Measurements from ENCODE around the gene CENATAC. TPM values are rescaled to one million over a fixed set of nuclear protein-coding genes. Genes with fewer than 3 reads are reported as not detected.
"Not testable (repeated sequence)": the region's sequence is repeated elsewhere in the genome, so short reads cannot be mapped to it uniquely, and the experiment has no call there.

CENATAC gene
- total RNA-seq, 2 experiments from 2014 or later: 121 to 122 TPM

DNA sequence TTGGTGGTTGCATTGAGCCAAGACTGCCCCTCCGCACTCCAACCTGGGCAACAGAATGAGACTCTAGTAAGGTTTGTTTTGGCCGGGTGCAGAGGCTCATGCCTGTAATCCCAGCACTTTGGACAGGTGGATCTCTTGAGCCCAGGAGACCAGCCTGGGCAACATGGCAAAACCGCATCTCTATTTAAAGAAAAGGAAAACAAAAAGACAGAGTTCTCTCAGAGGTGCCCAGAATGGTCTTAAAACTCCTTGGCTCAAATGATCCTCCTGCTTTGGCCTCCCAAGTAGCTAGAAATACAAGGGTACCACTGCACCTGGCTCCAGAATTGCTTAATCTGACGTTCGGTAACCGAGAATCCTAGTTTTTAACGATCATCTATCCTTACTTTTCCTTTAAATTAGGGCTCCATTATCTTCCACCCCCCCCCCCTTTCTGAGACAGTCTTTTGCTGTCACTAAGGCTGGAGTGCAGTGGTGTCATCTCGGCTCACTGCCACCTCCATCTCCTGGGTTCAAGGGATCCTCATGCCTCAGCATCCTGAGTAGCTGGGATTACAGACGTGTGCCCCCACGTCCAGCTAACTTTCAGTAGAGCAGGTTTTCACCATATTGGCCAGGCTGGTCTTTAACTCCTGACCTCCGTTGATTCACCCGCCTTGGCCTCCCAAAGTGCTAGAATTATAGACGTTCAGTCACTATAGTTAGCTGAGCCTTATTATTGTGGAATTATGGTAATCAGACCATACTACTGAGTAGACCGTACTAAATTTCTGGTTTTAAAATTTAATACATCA, 18.5 kb downstream of the CENATAC start:
- peaks cover 0 to 3% of the 10 kb centered on the region in 2 experiments for H3K9me3 ChIP-seq (ENCODE audit: control insufficient read depth in 1 of 2, insufficient read depth in 1 of 2, low read length in 2 of 2)
- peaks cover 65% of the 10 kb centered on the region for H3K4me1 Mint-ChIP-seq (ENCODE audit: low read depth)
- H3K36me3 Mint-ChIP-seq (ENCODE audit: low read depth): peaks cover 94% of the 10 kb centered on the region
- no peak overlapping the region for H3K4me3 ChIP-seq (ENCODE audit: low read length)
- H3K9me3 Mint-ChIP-seq: no peaks in the 10 kb centered on the region
- H3K27ac Mint-ChIP-seq: peak overlapping the region; percentile 99
- intact Hi-C loops (cut with DNase I, micrococcal nuclease): loop anchor here in 1 of 2 experiments (5.0 kb wide), 1 partner anchor 181 kb away; no protein-coding TSS in a partner anchor
- peak overlapping the region; percentile 100 for H3K4me3 Mint-ChIP-seq
- peaks cover 45% of the 10 kb centered on the region for H3K4me1 ChIP-seq (ENCODE audit: insufficient read depth, low read length)
- TF ChIP-seq, protein P1, sequence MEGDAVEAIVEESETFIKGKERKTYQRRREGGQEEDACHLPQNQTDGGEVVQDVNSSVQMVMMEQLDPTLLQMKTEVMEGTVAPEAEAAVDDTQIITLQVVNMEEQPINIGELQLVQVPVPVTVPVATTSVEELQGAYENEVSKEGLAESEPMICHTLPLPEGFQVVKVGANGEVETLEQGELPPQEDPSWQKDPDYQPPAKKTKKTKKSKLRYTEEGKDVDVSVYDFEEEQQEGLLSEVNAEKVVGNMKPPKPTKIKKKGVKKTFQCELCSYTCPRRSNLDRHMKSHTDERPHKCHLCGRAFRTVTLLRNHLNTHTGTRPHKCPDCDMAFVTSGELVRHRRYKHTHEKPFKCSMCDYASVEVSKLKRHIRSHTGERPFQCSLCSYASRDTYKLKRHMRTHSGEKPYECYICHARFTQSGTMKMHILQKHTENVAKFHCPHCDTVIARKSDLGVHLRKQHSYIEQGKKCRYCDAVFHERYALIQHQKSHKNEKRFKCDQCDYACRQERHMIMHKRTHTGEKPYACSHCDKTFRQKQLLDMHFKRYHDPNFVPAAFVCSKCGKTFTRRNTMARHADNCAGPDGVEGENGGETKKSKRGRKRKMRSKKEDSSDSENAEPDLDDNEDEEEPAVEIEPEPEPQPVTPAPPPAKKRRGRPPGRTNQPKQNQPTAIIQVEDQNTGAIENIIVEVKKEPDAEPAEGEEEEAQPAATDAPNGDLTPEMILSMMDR (IDR thresholded peaks at IDR 0.05): no peak
- no peaks in the 10 kb centered on the region for H3K27me3 Mint-ChIP-seq
- CTCF ChIA-PET: interaction anchor here (1.0 to 1.1 kb wide), 2 partner anchors 14 to 19 kb away, joined by 3 to 4 read pairs; partner anchors contain the start of genes CENATAC and SLC37A4
- POLR2A ChIA-PET: interaction anchor here (0.7 to 4.9 kb wide), 4 partner anchors 19 to 86 kb away, joined by 3 to 74 read pairs (median 6); partner anchors contain the start of genes CENATAC, DPAGT1 and VPS11
- peak overlapping the region; percentile 93 for H3K27ac ChIP-seq (ENCODE audit: low read depth in 1 of 2, low read length in 2 of 2)
- H3K36me3 ChIP-seq (ENCODE audit: insufficient read depth, low read length): peaks cover 61% of the 10 kb centered on the region
- ATAC-seq (ENCODE audit: poor library complexity): no peak
- no peaks in the 10 kb centered on the region for H3K27me3 ChIP-seq (ENCODE audit: control insufficient read depth in 1 of 2, insufficient read depth in 2 of 2, low read length in 2 of 2)
- no peak for DNase-seq

DNA sequence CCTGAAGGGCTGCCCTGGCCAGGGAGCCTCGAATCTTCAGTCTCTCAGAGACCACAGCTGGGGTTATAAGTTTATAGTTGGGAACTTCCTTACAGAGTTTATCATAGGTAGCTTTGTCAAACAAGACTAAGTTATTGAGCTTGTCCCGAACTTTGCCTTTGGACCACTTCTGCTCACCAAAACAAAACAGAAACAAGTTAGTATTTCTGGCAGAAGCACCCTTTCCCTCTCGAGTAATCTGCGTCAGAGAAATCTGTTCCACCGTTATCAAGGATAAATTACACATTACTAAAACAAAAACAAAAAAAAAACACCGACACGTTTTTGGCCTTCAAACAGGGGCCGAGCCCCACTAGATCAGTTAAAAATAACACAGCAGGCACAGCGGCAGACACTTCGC, 19.4 kb downstream of the CENATAC start:
- H3K4me3 ChIP-seq (ENCODE audit: low read length): peak overlapping the region; percentile 63
- H3K9me3 ChIP-seq (ENCODE audit: control insufficient read depth in 1 of 2, insufficient read depth in 1 of 2, low read length in 2 of 2); ATAC-seq (ENCODE audit: poor library complexity); H3K9me3 Mint-ChIP-seq; H3K27me3 ChIP-seq (ENCODE audit: control insufficient read depth in 1 of 2, insufficient read depth in 2 of 2, low read length in 2 of 2); H3K27me3 Mint-ChIP-seq: not testable (repeated sequence)
- peak overlapping the region; percentile 100 for H3K4me3 Mint-ChIP-seq
- peak in 1 of 14 experiments; percentile 30 for DNase-seq
- H3K27ac ChIP-seq (ENCODE audit: low read depth in 1 of 2, low read length in 2 of 2): peak overlapping the region; percentile 93
- H3K36me3 Mint-ChIP-seq (ENCODE audit: low read depth): peaks cover 95% of the 10 kb centered on the region
- H3K4me1 ChIP-seq (ENCODE audit: insufficient read depth, low read length): peaks cover 55% of the 10 kb centered on the region
- POLR2A ChIA-PET: interaction anchor here (0.6 to 4.9 kb wide), 9 partner anchors 10 to 445 kb away, joined by 3 to 74 read pairs (median 4); partner anchors contain the start of genes ARCN1 and CENATAC
- intact Hi-C loops (cut with DNase I, micrococcal nuclease): loop anchor here in 1 of 2 experiments (5.0 kb wide), 1 partner anchor 180 kb away; no protein-coding TSS in a partner anchor
- CTCF ChIA-PET: interaction anchor here (2.3 kb wide), 1 partner anchor 21 kb away, joined by 7 read pairs; no protein-coding TSS in a partner anchor
- H3K27ac Mint-ChIP-seq: peak overlapping the region; percentile 99
- peaks cover 67% of the 10 kb centered on the region for H3K4me1 Mint-ChIP-seq (ENCODE audit: low read depth)
- peaks cover 61% of the 10 kb centered on the region for H3K36me3 ChIP-seq (ENCODE audit: insufficient read depth, low read length)

DNA sequence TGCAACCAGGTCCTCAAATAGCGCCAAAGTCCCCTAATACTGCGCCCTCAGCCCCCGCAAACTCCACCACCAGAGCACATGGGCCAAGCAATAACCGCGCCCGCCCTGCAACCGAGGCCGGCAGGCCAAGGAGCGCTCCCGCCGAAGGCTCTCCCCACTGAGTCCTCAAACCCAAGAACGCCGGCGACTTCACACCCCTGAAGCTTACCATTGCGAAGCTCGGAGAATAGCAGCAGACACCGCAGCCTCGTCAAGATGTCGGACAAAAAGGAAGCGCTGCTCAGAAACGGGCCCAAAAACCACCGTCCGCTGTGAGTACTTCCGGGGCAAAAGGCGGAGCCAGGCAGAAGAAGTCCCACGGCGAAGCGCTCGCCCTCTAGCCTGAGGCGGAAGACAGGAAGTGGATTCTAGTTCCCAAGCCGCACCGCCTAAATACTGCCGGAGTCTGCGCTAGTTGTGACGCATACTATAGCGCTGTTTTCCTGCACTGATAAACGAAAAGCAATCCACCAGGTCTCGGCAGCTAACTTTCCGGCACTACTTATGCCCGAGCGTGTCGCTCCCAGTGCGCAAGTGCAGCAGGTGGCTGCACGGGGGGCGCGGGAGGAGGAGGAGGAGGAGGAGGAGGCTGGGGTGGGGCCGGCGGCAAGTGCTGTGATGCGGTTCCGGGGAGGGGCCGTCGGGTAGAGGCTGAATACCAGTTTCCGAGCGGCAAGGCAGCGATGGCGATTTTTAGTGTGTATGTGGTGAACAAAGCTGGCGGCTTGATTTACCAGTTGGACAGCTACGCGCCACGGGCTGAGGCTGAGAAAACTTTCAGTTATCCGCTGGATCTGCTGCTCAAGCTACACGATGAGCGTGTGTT, 20.4 kb downstream of the CENATAC start, which contains the start of the genes RPS25 and TRAPPC4:
Gene RPS25 (minus strand): TSS at position 270 of the 865 bp plus-strand sequence. CDS start 59 bp downstream, at position 211.
Gene TRAPPC4 (plus strand): TSS at position 693 of the 865 bp plus-strand sequence. CDS start 30 bp downstream, at position 723.
- peak within 1 kb of the TSS; percentile 99 for H3K27ac Mint-ChIP-seq

More for the DNA sequence above, 20.4 kb downstream of the CENATAC start, which contains the start of the genes RPS25 and TRAPPC4:
- peak within 1 kb of the TSS; percentile 100 for H3K4me3 Mint-ChIP-seq
- peaks cover 62% of the 10 kb centered on the region for H3K4me1 Mint-ChIP-seq (ENCODE audit: low read depth)
- intact Hi-C loops (cut with DNase I, micrococcal nuclease): loop anchor here (1.0 to 5.0 kb wide), 6 partner anchors 12 to 179 kb away; partner anchors contain the start of genes CENATAC (in 2 of the 2), DPAGT1 (in 2 of the 2), SLC37A4 (in 2 of the 2) and VPS11 (in 2 of the 2)
- ATAC-seq (ENCODE audit: poor library complexity): peak; percentile 83
- CTCF ChIA-PET: interaction anchor here (0.9 to 2.4 kb wide), 5 partner anchors 10 to 47 kb away, joined by 3 to 13 read pairs (median 4); partner anchors contain the start of gene SLC37A4
- POLR2A ChIA-PET: interaction anchor here (0.5 to 4.9 kb wide), 36 partner anchors 10 to 446 kb away, joined by 3 to 94 read pairs (median 4); partner anchors contain the start of genes ARCN1, C2CD2L, CBL and CENATAC
- H3K4me1 ChIP-seq (ENCODE audit: insufficient read depth, low read length): peaks cover 58% of the 10 kb centered on the region
- peak within 1 kb of the TSS; percentile 63 for H3K4me3 ChIP-seq (ENCODE audit: low read length)
- H3K9me3 Mint-ChIP-seq: no peaks in the 10 kb centered on the region
- peaks cover 62% of the 10 kb centered on the region for H3K36me3 ChIP-seq (ENCODE audit: insufficient read depth, low read length)
- peak within 1 kb of the TSS; percentile 93 for H3K27ac ChIP-seq (ENCODE audit: low read depth in 1 of 2, low read length in 2 of 2)
- TF ChIP-seq, protein P1 (IDR thresholded peaks at IDR 0.05): no peak
- peaks cover 0 to 3% of the 10 kb centered on the region in 2 experiments for H3K9me3 ChIP-seq (ENCODE audit: control insufficient read depth in 1 of 2, insufficient read depth in 1 of 2, low read length in 2 of 2)
- no peaks in the 10 kb centered on the region for H3K27me3 ChIP-seq (ENCODE audit: control insufficient read depth in 1 of 2, insufficient read depth in 2 of 2, low read length in 2 of 2)
- no peaks in the 10 kb centered on the region for H3K27me3 Mint-ChIP-seq
- peak; percentile 92 to 99 (median 94) for DNase-seq
- H3K36me3 Mint-ChIP-seq (ENCODE audit: low read depth): peaks cover 94% of the 10 kb centered on the region

Measured in CD4-positive, alpha-beta T cell (primary cell).